ENCODE data around the gene PAGE1.
"Not testable (repeated sequence)": the region's sequence is repeated elsewhere in the genome, so short reads cannot be mapped to it uniquely, and the experiment has no call there.

Gene PAGE1, protein sequence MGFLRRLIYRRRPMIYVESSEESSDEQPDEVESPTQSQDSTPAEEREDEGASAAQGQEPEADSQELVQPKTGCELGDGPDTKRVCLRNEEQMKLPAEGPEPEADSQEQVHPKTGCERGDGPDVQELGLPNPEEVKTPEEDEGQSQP

GRCh38 chrX:49695276-49696180, at the start of gene PAGE1:
PAGE1 (minus strand) TSS chrX:49695984; CDS start chrX:49694770, 1,214 bp downstream.
- no peak for DNase-seq (ENCODE audit: low read depth)

GRCh38 chrX:49741501-49741900, 45.7 kb upstream of the PAGE1 start:
- not testable (repeated sequence) for DNase-seq (ENCODE audit: low read depth)

DNA sequence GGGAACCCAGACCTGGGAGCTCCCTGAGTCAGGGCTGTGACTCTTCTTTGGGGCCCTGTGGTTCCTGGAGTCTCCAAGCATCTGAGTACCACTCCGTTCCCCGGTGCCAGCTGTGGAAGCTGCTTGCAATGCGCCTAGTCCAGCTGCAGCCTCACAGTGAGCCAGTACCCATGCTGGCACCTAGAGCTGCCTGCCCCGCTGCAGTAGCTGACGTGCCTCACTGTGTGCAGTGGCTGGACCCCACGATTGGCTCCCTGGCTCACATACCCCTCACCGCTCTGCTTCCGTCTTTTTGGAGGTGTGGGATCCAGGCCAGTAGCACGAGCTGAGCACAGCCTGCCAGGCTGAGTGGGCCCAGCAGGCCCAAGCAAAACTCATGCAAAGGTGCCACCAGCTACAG, 32.1 kb upstream of the PAGE1 start:
- no peak for DNase-seq (ENCODE audit: low read depth)

DNA sequence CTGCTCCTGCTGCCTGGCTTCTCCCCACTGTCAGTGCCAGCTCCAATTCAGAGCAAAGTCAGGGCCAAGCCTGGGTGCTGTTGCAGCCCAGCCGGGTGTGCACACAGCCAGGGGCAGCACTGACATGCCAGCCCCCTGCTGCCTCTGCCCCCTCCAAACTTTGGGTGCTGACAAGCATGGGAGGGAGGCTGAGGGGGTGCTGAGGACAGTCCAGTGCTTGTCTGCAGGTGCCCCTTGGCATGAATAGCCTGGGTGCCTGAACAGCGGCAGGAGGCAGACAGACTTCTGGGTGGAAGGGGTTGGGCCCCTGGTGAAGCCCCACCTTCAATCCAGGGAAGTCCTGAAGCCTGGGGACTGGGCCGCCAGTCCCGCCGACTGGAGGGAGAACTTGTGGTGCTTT, 31.2 kb upstream of the PAGE1 start:
- DNase-seq (ENCODE audit: low read depth): no peak

- DNase-seq (ENCODE audit: low read depth): no peak
These were observed 30.4 kb upstream of the PAGE1 start for GRCh38 chrX:49725923-49726904.

DNA sequence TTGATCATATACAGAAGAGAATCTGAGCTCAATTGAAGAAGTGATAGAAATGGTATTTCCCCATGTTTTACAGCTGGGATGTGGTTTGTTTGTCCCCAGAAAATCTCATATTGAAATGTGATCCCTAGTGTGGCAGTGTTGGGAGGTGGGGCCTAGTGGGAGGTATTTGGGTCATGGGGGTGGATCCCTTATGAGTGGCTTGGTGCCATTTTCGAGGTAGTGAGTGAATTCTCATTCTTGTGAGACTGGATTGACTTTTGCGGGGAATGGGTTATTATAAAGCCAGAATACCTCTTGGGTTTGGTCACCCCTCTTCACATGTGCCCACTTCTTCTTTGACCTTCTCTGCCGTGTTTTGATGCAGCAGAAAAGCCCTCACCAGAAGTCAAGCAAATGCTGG, 29.6 kb upstream of the PAGE1 start:
- no peak for DNase-seq (ENCODE audit: low read depth)

DNA sequence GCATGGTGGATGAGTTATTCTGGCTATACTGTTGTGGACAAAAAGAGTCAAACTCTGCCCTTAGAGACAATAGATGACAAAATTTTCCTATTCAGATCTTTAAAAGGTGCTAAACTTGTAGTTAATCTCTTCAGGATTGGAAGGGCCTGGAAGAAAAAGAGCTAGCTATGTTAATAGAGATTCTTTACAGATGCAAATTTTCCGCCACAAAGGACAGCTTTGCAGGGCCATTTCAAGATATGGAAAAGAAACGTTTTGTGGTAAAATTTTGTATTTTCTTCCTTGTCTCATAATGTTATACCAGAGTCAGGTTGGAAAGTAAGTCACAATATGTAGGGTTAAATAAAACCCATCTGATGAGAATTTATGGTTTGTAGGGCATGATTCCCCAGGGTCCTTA, 24.3 kb upstream of the PAGE1 start:
- DNase-seq (ENCODE audit: low read depth): not testable (repeated sequence)

- no peak for DNase-seq (ENCODE audit: low read depth)
These were observed 16.8 kb upstream of the PAGE1 start for GRCh38 chrX:49712577-49712976.

GRCh38 chrX:49710744-49711319, 15.0 kb upstream of the PAGE1 start:
- DNase-seq (ENCODE audit: low read depth): no peak

DNA sequence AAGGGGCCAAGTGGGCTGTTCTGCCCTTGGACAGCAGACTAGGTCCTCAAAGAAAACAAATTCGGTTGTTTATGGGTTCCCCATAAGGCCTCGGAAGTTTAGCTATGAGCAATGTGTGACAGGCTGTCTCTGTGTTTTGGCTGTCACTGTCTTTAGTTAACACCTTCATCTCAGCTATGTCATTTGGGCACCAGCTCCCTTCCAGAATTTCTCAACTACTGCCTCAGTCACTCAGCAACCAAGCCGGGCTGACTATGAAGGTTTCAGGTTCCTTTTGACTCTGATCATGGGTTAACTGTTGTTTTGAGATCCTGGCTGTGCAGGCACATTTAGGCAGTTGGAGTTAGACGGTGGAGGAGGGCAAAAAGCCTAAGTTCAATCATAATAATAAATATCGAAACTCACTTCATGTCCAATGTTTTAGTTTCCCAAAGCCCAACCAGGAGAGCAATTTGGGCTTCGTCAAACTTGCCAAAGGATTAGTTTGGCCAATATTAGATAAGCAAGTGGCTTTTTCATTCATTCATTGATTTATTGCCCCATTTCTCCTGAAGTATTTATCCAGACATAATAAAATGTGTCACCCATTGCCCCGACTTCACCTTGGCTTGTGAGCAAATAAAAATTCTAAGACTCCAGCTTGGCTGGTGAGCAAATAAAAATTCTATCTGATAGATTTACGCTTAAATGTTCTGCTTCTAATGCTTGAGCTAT, 9.1 kb upstream of the PAGE1 start:
- no peak for DNase-seq (ENCODE audit: low read depth)

DNA sequence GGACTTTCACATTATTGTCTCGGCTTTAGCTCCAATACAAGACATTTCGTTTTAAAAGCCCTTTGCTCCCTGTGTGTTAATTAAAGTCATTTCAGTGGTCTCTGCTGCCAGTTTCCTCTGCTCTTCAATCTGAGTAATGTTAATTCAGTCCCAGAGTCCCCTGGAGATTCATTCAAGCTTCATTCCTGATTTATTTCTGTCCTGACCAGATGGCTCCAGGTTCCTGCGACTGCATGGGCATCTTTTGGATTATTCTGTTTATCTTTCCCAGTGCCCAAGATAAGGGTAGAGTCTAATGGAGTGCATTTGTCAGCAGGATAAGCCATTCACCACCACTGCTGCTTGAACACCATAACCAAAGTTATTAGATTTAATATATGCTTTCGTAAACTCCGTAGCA, 6.1 kb upstream of the PAGE1 start:
- DNase-seq (ENCODE audit: low read depth): no peak

GRCh38 chrX:49701323-49701722, 5.5 kb upstream of the PAGE1 start:
- no peak for DNase-seq (ENCODE audit: low read depth)

- no peak for DNase-seq (ENCODE audit: low read depth)
These were observed 20.6 kb downstream of the PAGE1 start for GRCh38 chrX:49675075-49675719.

- no peak for DNase-seq (ENCODE audit: low read depth)
These were observed 22.4 kb downstream of the PAGE1 start for GRCh38 chrX:49673394-49673793.

DNA sequence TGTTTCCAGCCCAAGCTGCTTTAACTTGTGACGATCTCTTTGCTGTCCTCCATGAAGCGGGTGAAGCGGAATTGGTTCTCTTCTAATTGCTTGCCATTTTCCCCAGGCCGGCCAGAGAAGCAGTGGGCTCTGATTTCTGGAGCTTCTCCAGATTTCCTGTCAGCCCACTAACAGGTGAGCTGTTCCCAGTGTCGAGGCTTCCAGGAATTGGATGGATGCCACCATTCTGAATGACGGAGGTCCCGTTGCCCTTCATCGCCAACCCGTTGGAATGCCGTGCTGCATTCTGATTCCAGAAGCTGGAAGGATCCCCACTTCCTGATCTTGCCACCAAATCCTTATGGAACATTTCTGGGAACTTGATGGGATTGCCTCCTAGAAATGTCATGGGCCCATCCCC, 31.0 kb downstream of the PAGE1 start:
- no peak for DNase-seq (ENCODE audit: low read depth)

DNA sequence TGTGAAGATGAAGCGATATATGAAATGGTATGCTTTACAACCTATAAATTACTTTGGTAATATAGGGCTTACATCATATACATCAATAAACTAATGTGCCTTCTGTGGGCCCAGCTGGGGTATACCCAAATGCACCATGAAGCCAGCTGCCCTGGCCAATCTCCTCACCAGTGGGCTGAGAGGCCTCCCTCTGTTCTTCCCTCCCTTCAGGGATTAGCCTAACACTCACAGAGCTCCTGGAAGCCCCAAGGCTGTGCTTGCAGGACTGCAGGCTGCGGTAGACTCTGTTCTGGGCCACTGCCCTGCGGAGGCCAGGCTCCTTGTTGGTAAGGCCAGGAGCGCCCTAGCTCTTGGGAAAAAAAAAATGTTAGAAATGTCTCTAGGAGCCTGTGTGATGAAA, 33.9 kb downstream of the PAGE1 start:
- no peak for DNase-seq (ENCODE audit: low read depth)

- DNase-seq (ENCODE audit: low read depth): no peak
These were observed 36.0 kb downstream of the PAGE1 start for GRCh38 chrX:49659771-49660170.

GRCh38 chrX:49656533-49656932, 39.3 kb downstream of the PAGE1 start:
- no peak for DNase-seq (ENCODE audit: low read depth)

DNA sequence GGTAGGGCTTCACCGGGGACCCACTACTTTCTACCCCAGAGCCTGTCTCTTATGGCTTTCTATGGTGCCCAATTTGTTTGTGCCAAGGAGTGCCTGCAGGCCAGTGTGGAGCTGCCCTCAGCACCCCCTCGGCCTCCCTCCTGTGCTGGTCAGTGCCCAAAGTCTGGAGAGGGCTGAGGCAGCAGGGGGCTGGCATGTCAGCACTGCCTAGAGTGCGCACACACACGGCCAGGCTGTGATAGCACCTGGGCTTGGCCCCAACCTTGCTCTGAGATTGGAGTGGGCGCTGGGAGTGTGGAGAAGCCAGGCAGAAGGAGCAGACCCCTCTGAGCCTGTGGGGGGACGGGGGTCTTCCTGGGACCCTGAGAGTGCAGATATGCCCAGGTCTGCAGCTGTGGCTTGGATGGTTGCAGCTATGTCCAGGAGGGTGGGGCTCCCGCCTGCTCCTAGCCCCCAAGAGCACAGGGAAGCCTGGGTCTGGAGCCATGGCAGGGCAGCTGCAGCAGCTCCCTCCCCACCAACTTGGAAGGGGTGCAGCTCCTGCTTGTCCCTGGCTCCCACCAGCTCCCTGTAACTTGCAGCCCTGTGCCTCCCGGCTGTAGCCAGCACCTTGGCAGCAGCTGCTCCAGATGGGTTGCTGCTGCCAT, 50.7 kb downstream of the PAGE1 start:
- no peak for DNase-seq (ENCODE audit: low read depth)
